ENCODE measurements around the gene EXOC3L1. TPM values are rescaled to one million over a fixed set of nuclear protein-coding genes. Genes with fewer than 3 reads are reported as not detected.
A peak's percentile ranks its signal among the peaks of the same experiment; 100 is the strongest.

The EXOC3L1 gene
- total and polyA plus RNA-seq, 2 of the 13 experiments (the other 11 are each of a cell fraction or from before 2014, with no cell fraction given) = 0.12 TPM; not detected in 1

GRCh38 chr16:67170168-67170948 lies 19.6 kb downstream of the EXOC3L1 start, which contains the start of gene NOL3 (continued):
- TF ChIP-seq ZBTB39 (CRISPR knock-in tag; IDR thresholded peaks at IDR 0.05) (no peak), ZMYM2 (CRISPR knock-in tag; IDR thresholded peaks at IDR 0.05) (no peak), ZFX (CRISPR knock-in tag; IDR thresholded peaks at IDR 0.05; ENCODE audit: low read depth) (peak; percentile 96), YEATS2 (CRISPR knock-in tag; IDR thresholded peaks at IDR 0.05; ENCODE audit: borderline replicate concordance) (no peak; the same call in none of the 2 replicates), CENPT (CRISPR knock-in tag; IDR thresholded peaks at IDR 0.05; ENCODE audit: low read depth) (0 out of 2 replicates have a peak, but pooled peaks have one; percentile 72), SIN3A (IDR thresholded peaks at IDR 0.05; ENCODE audit: borderline replicate concordance, low read depth, low read length) (peak; percentile 57; the same call in 1 of the 2 replicates), SIX4 (CRISPR knock-in tag; IDR thresholded peaks at IDR 0.05) (peak; percentile 46; the same call in 1 of the 2 replicates), ZNF816 (CRISPR knock-in tag; IDR thresholded peaks at IDR 0.05; ENCODE audit: borderline replicate concordance) (0 out of 2 replicates have a peak, but pooled peaks have one; percentile 41), ZNF597 (CRISPR knock-in tag; IDR thresholded peaks at IDR 0.05) (no peak), TFDP1 (CRISPR knock-in tag; IDR thresholded peaks at IDR 0.05; ENCODE audit: borderline replicate concordance) (peak; percentile 61; the same call in 1 of the 2 replicates), MNT (IDR thresholded peaks at IDR 0.05) (no peak), NFKB2 (CRISPR knock-in tag; IDR thresholded peaks at IDR 0.05; ENCODE audit: borderline replicate concordance) (no peak), ZFP36L1 (CRISPR knock-in tag; IDR thresholded peaks at IDR 0.05) (peak; percentile 54; the same call in 1 of the 2 replicates), ZEB1 (IDR thresholded peaks at IDR 0.05; ENCODE audit: insufficient replicate concordance, low read depth) (no peak), TAF15 (IDR thresholded peaks at IDR 0.05; ENCODE audit: low read depth, low read length, poor library complexity, severe bottlenecking) (no peak), ZNF800 (CRISPR knock-in tag; IDR thresholded peaks at IDR 0.05) (no peak), ZNF644 (CRISPR knock-in tag; IDR thresholded peaks at IDR 0.05; ENCODE audit: low read depth) (no peak), SMC3 (IDR thresholded peaks at IDR 0.05; ENCODE audit: low read length) (no peak), ZNF383 (CRISPR knock-in tag; IDR thresholded peaks at IDR 0.05; ENCODE audit: borderline replicate concordance) (no peak), ZNF317 (CRISPR knock-in tag; IDR thresholded peaks at IDR 0.05) (peak; percentile 9; the same call in 1 of the 2 replicates), ZSCAN21 (CRISPR knock-in tag; IDR thresholded peaks at IDR 0.05; ENCODE audit: borderline replicate concordance) (peak; percentile 83)

Measured in HepG2 (cell line).